HCT116 (cell line): ENCODE results near the gene FBXL19. TPM values are rescaled to one million over a fixed set of nuclear protein-coding genes. Genes with fewer than 3 reads are reported as not detected.
"Not testable (repeated sequence)": the region's sequence is repeated elsewhere in the genome, so short reads cannot be mapped to it uniquely, and the experiment has no call there.

ENCODE experiments used
- ATAC-seq: fragments of 200-7000 bp; cut with Tn5 transposase; 2 replicates; pipeline ENCODE4 v1.9.1; 2020; ENCODE audit warnings: mild to moderate bottlenecking, moderate library complexity
- BruUV-seq: library from RNA; stranded (reverse); fragments of 400-500 nt; replicated peaks from 2 replicates; lab custom pipeline; 2021; lab: Mats Ljungman, UMichigan
- CTCF ChIA-PET: fragments of 300-600 bp; sonication (Branson Sonifier 250); formaldehyde crosslinking; loops from one replicate; lab custom pipeline; 2021; ENCODE audit warnings: antibody characterized with exemption; lab: Charles Lee
- POLR2A ChIA-PET: fragments of 300-600, 350-600 bp; sonication (Branson Sonifier 250); formaldehyde crosslinking; loops from one replicate; lab custom pipeline; 2021; ENCODE audit warnings: antibody characterized with exemption; lab: Charles Lee
- RAD21 ChIA-PET, 2 experiments: fragments of 300-600 bp; sonication (Branson Sonifier 250); formaldehyde crosslinking; loops; one replicate each; lab custom pipeline; 2023; ENCODE audit warnings: low total read pairs in 2 of 2; ENCODE audit not compliant: uncharacterized antibody in 2 of 2, unreplicated experiment in 2 of 2, low non-redundant PET in 1 of 2; lab: Charles Lee
- DNase-seq: peaks from one replicate; pipeline ENCODE4 v3.0.0-alpha.2; 2010; ENCODE audit warnings: low read depth, low spot score
- H2AFZ ChIP-seq: fragments of 200-600 bp; shearing (Covaris generic), sonication (generic); 2 replicates; pipeline ENCODE4 v1.6.1; 2017; ENCODE audit warnings: low read depth, mixed run types, mixed read lengths, antibody characterized with exemption, low read length; ENCODE audit not compliant: poor library complexity, severe bottlenecking
- H3K27ac ChIP-seq: 2 replicates; pipeline ENCODE4 v1.5.1; 2012; ENCODE audit warnings: low read depth, low read length
- H3K27me3 ChIP-seq: fragments of 200-600 bp; sonication (generic); 2 replicates; pipeline ENCODE4 v1.6.1; 2016; ENCODE audit warnings: mixed run types, low read length, mixed read lengths; ENCODE audit not compliant: insufficient read depth
- H3K36me3 ChIP-seq, 2 experiments: fragments of 200-500 bp in 1 of 2; fragments of 200-600 bp in 1 of 2; sonication (Bioruptor generic) in 1 of 2; sonication (generic) in 1 of 2; 2 replicates each; pipeline versions ENCODE4 v1.5.1 to v1.6.1; 2014 to 2016; ENCODE audit warnings: low read length in 2 of 2, inconsistent platforms in 1 of 2, mixed read lengths in 1 of 2, mixed run types in 1 of 2; ENCODE audit not compliant: insufficient read depth in 2 of 2, control insufficient read depth in 1 of 2
- H3K4me1 ChIP-seq, 2 experiments: fragments of 200-600 bp in 1 of 2; sonication (generic) in 1 of 2; 2 replicates each; pipeline versions ENCODE4 v1.5.1 to v1.6.1; 2012 to 2017; ENCODE audit warnings: low read length in 2 of 2, inconsistent platforms in 1 of 2, mild to moderate bottlenecking in 1 of 2, mixed read lengths in 1 of 2, mixed run types in 1 of 2, moderate library complexity in 1 of 2; ENCODE audit not compliant: insufficient read depth in 2 of 2, control insufficient read depth in 1 of 2
- H3K4me2 ChIP-seq: fragments of 200-600 bp; sonication (generic); 2 replicates; pipeline ENCODE4 v1.6.1; 2017; ENCODE audit warnings: mixed run types, low read length, mixed read lengths
- H3K4me3 ChIP-seq, 2 experiments: fragments of 200-600 bp in 1 of 2; sonication (generic) in 1 of 2; replicated peaks in 1 of 2; 2 replicates each; pipeline ENCODE4 v1.5.1; 2011 to 2016; ENCODE audit warnings: low read length in 2 of 2, control low read depth in 1 of 2, low read depth in 1 of 2, mild to moderate bottlenecking in 1 of 2, mixed read lengths in 1 of 2, mixed run types in 1 of 2
- H3K79me2 ChIP-seq: fragments of 200-600 bp; sonication (generic); 2 replicates; pipeline ENCODE4 v1.6.1; 2017; ENCODE audit warnings: mild to moderate bottlenecking, mixed run types, low read length, moderate library complexity, mixed read lengths; ENCODE audit not compliant: insufficient read depth
- H3K9ac ChIP-seq: fragments of 200-600 bp; sonication (generic); 2 replicates; pipeline ENCODE4 v1.6.1; 2016; ENCODE audit warnings: low read length, mixed read lengths
- H3K9me2 ChIP-seq: fragments of 200-600 bp; sonication (generic), shearing (Covaris generic); 2 replicates; pipeline ENCODE4 v1.6.1; 2017; ENCODE audit warnings: mixed run types, mild to moderate bottlenecking, moderate library complexity; ENCODE audit not compliant: insufficient read depth
- H3K9me3 ChIP-seq, 2 experiments: fragments of 200-500 bp in 1 of 2; fragments of 200-600 bp in 1 of 2; sonication (Bioruptor generic) in 1 of 2; sonication (generic) in 1 of 2; 2 replicates each; pipeline ENCODE4 v1.6.1; 2014 to 2017; ENCODE audit warnings: low read length in 2 of 2, mixed read lengths in 2 of 2, inconsistent platforms in 1 of 2, low read depth in 1 of 2, mild to moderate bottlenecking in 1 of 2, mixed run types in 1 of 2, moderate library complexity in 1 of 2; ENCODE audit not compliant: control insufficient read depth in 1 of 2, insufficient read depth in 1 of 2
- H4K20me1 ChIP-seq: fragments of 200-600 bp; sonication (generic), shearing (Covaris generic); 2 replicates; pipeline ENCODE4 v1.6.1; 2017; ENCODE audit warnings: mixed run types, mild to moderate bottlenecking, moderate library complexity; ENCODE audit not compliant: insufficient read depth
- ATF3 ChIP-seq: IDR thresholded peaks from 2 replicates; pipeline ENCODE4 v1.6.1; 2012
- CBX3 ChIP-seq: IDR thresholded peaks from 2 replicates; pipeline ENCODE4 v1.6.1; 2012; ENCODE audit warnings: low read depth
- CEBPB ChIP-seq: IDR thresholded peaks from 2 replicates; pipeline ENCODE4 v1.6.1; 2012; ENCODE audit warnings: low read depth
- ELF1 ChIP-seq: IDR thresholded peaks from 2 replicates; pipeline ENCODE4 v1.6.1; 2012; ENCODE audit warnings: low read depth, borderline replicate concordance
- EZH2 ChIP-seq: fragments of 200-600 bp; sonication (generic); IDR thresholded peaks from 2 replicates; pipeline ENCODE4 v1.6.1; 2017; ENCODE audit warnings: antibody characterized with exemption, mixed run types
- EZH2phosphoT487 ChIP-seq: fragments of 200-600 bp; IDR thresholded peaks from 2 replicates; pipeline ENCODE4 v1.6.1; 2018; ENCODE audit warnings: antibody characterized with exemption, borderline replicate concordance
- JUND ChIP-seq: IDR thresholded peaks from 2 replicates; pipeline ENCODE4 v1.6.1; 2012
- POLR2AphosphoS5 ChIP-seq: IDR thresholded peaks from 2 replicates; pipeline ENCODE4 v1.6.1; 2011; ENCODE audit warnings: mild to moderate bottlenecking, low read depth, low read length, moderate library complexity
- SRF ChIP-seq: IDR thresholded peaks from 2 replicates; pipeline ENCODE4 v1.6.1; 2012; ENCODE audit warnings: low read depth
- TCF7L2 ChIP-seq: IDR thresholded peaks from 2 replicates; pipeline ENCODE4 v1.7.0; 2011; ENCODE audit warnings: borderline replicate concordance, inconsistent platforms; ENCODE audit not compliant: insufficient read depth, insufficient read length; ENCODE audit errors: extremely low read depth
- YY1 ChIP-seq: IDR thresholded peaks from 2 replicates; pipeline ENCODE4 v1.6.1; 2011; ENCODE audit warnings: low read length, low read depth, moderate library complexity, mild to moderate bottlenecking; ENCODE audit not compliant: insufficient replicate concordance; ENCODE audit errors: extremely low read depth
- ZNF274 ChIP-seq: fragments of 200-500 bp; sonication (Bioruptor generic); IDR thresholded peaks from 2 replicates; pipeline ENCODE4 v1.6.1; 2014; ENCODE audit warnings: mild to moderate bottlenecking, low read depth, low read length, inconsistent platforms
- intact Hi-C: fragments of 100-400 bp; cut with micrococcal nuclease; formaldehyde crosslinking; loops from 2 replicates; pipeline ENCODE4 v1.10.0; 2022
- total RNA-seq: library from RNA; stranded (reverse); gene quantifications from one replicate; pipeline ENCODE4 v1.2.1, GENCODE V29; 2021; ENCODE audit not compliant: unreplicated experiment
- TF ChIP-seq, protein P1 (sequence below), 3 experiments: fragments of 200-600 bp in 1 of 3; sonication (generic) in 1 of 3; IDR thresholded peaks in 2 of 3; conservative IDR thresholded peaks in 1 of 3; 2 replicates each; pipeline ENCODE4 v1.5.1; 2012 to 2017; ENCODE audit warnings: low read depth in 2 of 3, low read length in 2 of 3, antibody characterized with exemption in 1 of 3, borderline replicate concordance in 1 of 3, control low read depth in 1 of 3, mild to moderate bottlenecking in 1 of 3, mixed read lengths in 1 of 3, mixed run types in 1 of 3, moderate library complexity in 1 of 3; ENCODE audit not compliant: insufficient read depth in 1 of 3

FBXL19 gene
- total RNA-seq, 1 experiment from 2014 or later, result 45.2 TPM

DNA sequence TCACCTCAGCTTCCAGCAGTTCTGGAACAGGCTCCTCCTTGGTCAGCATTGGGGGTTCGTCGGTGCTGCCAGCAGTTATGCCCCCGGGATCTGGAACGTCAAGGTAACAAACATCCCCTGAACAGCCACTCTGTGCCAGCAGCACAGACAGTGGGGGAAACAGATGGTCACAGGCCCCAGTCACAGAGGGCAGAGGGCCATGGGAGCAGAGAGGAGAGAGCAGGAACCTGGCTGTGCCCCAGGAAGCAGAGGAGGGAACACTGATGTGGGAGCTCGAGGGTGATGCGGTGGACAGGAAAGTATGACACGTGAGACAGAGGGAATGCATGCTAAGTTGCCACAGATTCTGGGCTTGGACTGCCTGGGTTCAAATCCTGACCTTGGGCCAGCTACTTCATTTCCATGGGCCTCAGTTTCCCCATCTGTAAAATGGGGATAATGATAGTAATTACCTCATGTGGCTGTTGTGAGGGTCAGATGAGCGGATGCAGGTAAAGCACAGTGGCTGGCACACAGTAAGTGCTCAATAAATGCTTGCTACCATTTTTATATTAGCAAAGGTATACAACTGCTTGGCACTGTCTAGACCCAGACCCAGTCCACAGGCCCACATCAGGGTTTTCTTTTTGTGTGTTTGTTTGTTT is 34.4 kb upstream of the FBXL19 start (continued):
- no peak for TF ChIP-seq TCF7L2
- no peak for TF ChIP-seq ZNF274
- TF ChIP-seq EZH2phosphoT487, result no peak
- TF ChIP-seq CEBPB, result no peak
- no peak for TF ChIP-seq POLR2AphosphoS5
- TF ChIP-seq JUND, result no peak

- no peak for ATAC-seq
- no peak overlapping the region for H3K4me2 ChIP-seq
- H3K9me2 ChIP-seq, result no peaks in the 10 kb centered on the region
- H3K36me3 ChIP-seq, result peaks cover 15 to 21% of the 10 kb centered on the region in 2 experiments; a peak in 3 of 4 replicates
- no peak overlapping the region for H3K9ac ChIP-seq
- H3K4me1 ChIP-seq, result peaks cover 12 to 19% of the 10 kb centered on the region in 2 experiments
- ChIA-PET RAD21 (interaction anchor here in 1 of 2 experiments (0.6 kb wide), 1 partner anchor 56 kb away, joined by 3 read pairs; no protein-coding TSS in a partner anchor), POLR2A (interaction anchor here (0.7 kb wide), 1 partner anchor 30 kb away, joined by 3 read pairs; no protein-coding TSS in a partner anchor), CTCF (no interaction called here)
- H3K9me3 ChIP-seq, result no peaks in the 10 kb centered on the region
- intact Hi-C loops, result no loop called here
- H3K4me3 ChIP-seq, result no peak overlapping the region
- TF ChIP-seq JUND, result no peak
- no peak for TF ChIP-seq CBX3
- no peak for TF ChIP-seq YY1
- no peak for TF ChIP-seq SRF
- no peak for TF ChIP-seq POLR2AphosphoS5
- TF ChIP-seq ZNF274, result no peak
- no peak for TF ChIP-seq ATF3
- TF ChIP-seq, protein P1, sequence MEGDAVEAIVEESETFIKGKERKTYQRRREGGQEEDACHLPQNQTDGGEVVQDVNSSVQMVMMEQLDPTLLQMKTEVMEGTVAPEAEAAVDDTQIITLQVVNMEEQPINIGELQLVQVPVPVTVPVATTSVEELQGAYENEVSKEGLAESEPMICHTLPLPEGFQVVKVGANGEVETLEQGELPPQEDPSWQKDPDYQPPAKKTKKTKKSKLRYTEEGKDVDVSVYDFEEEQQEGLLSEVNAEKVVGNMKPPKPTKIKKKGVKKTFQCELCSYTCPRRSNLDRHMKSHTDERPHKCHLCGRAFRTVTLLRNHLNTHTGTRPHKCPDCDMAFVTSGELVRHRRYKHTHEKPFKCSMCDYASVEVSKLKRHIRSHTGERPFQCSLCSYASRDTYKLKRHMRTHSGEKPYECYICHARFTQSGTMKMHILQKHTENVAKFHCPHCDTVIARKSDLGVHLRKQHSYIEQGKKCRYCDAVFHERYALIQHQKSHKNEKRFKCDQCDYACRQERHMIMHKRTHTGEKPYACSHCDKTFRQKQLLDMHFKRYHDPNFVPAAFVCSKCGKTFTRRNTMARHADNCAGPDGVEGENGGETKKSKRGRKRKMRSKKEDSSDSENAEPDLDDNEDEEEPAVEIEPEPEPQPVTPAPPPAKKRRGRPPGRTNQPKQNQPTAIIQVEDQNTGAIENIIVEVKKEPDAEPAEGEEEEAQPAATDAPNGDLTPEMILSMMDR (IDR thresholded peaks at IDR 0.05 in 2 of 3, conservative IDR thresholded peaks at IDR 0.05 in 1 of 3; ENCODE audit: borderline replicate concordance in 1 of 3, insufficient read depth in 1 of 3, low read depth in 2 of 3, low read length in 2 of 3), result no peak
- no peak for TF ChIP-seq EZH2
- no peak for TF ChIP-seq ELF1
- no peaks in the 10 kb centered on the region for H4K20me1 ChIP-seq
- no peak overlapping the region for H3K27ac ChIP-seq
- no peak for DNase-seq
- H3K79me2 ChIP-seq, result peaks cover 15% of the 10 kb centered on the region
- H2AFZ ChIP-seq, result no peak overlapping the region
- no TSS peak for BruUV-seq
- H3K27me3 ChIP-seq, result no peaks in the 10 kb centered on the region
Observed at GRCh38 chr16:30889721-30890120, 33.7 kb upstream of the FBXL19 start.

- ATAC-seq, RAD21 ChIA-PET, H3K4me2 ChIP-seq, H3K9me3 ChIP-seq, H3K27me3 ChIP-seq, intact Hi-C loops, H3K27ac ChIP-seq, BruUV-seq, H4K20me1 ChIP-seq, H2AFZ ChIP-seq, CTCF ChIA-PET, DNase-seq, H3K4me3 ChIP-seq, H3K9me2 ChIP-seq, H3K9ac ChIP-seq, POLR2A ChIA-PET: not testable (repeated sequence)
- Histone ChIP-seq H3K4me1 (peaks cover 25 to 35% of the 10 kb centered on the region in 2 experiments), H3K79me2 (peaks cover 15% of the 10 kb centered on the region), H3K36me3 (peaks cover 15 to 20% of the 10 kb centered on the region in 2 experiments; a peak in 3 of 4 replicates)
Observed at GRCh38 chr16:30891043-30891823, 32.1 kb upstream of the FBXL19 start.
